ENCODE results near the gene DPH1.

- peak in 3 of 11 experiments; percentile 7 to 17 (median 14) for TF ChIP-seq CTCF (IDR thresholded peaks at IDR 0.05 in 8 of 11, conservative IDR thresholded peaks at IDR 0.05 in 3 of 11)
- TF ChIP-seq POLR2A (IDR thresholded peaks at IDR 0.05) = no peak
Observed at GRCh38 chr17:2075336-2076086, 45.6 kb downstream of the DPH1 start.

Data from spleen (tissue), 7 donors.